Measurements from ENCODE around the gene MUCL3.

Gene MUCL3

DNA sequence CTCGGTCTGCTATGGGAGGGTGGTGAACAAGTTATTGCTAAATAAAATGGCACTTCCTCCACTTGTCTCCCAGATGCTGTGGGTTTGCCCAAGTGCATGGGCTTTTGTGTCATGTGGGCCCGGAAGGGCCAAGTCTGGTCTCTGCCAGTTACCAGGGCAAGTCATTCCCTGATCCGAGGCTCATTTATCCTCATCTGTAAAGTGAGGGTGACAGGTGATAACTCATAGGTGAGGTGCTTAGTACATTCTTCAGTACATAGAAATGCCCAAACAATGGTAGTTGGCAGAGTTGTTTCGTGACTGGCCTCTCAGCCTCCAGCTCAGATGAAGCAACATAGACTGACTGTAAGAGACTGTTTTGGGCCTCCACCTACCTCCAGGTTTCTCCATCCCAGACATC, 2.0 kb upstream of the MUCL3 start:
- no peaks in the 10 kb centered on the region for H4K20me1 ChIP-seq (ENCODE audit: insufficient read depth)
- H3K27ac ChIP-seq, result no peak overlapping the region
- H2AFZ ChIP-seq (ENCODE audit: low read depth), result no peak overlapping the region
- no peaks in the 10 kb centered on the region for H3K27me3 ChIP-seq (ENCODE audit: insufficient read depth, low read depth)
- TF ChIP-seq CTCF (conservative IDR thresholded peaks at IDR 0.05; ENCODE audit: low read depth, low read length), result no peak
- H3K4me3 ChIP-seq (IDR thresholded peaks at IDR 0.05; ENCODE audit: insufficient read depth, low read depth, low read length), result no peak overlapping the region
- no peaks in the 10 kb centered on the region for H3K79me2 ChIP-seq (ENCODE audit: insufficient read depth, low read depth)
- H3K9ac ChIP-seq, result no peak overlapping the region
- no peak overlapping the region for H3K4me2 ChIP-seq
- H3K4me1 ChIP-seq (ENCODE audit: low read depth, poor library complexity, severe bottlenecking), result no peaks in the 10 kb centered on the region
- H3K36me3 ChIP-seq (ENCODE audit: insufficient read depth), result no peaks in the 10 kb centered on the region

DNA sequence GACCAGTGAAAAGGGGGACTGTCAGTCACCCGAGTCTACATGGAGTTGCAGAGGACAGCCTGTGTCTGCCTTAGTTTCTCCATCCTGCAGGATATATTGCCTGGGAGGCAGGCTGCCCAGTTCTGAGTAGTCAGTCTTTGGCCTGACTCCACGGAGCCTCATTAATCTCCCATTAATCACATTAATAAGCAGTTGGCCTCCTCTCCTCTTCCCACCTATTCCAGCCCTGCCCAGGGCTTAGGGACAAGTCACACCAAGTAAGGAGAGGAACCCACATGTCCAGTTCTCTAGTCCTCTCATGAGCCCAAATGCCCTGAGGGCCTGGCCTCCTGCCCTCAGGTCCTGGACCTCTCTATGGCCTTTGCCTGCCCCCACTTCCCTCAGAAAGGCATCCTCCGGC, 1.3 kb upstream of the MUCL3 start:
- Histone ChIP-seq H3K27me3 (ENCODE audit: insufficient read depth, low read depth) (no peaks in the 10 kb centered on the region), H3K4me2 (no peak overlapping the region)

DNA sequence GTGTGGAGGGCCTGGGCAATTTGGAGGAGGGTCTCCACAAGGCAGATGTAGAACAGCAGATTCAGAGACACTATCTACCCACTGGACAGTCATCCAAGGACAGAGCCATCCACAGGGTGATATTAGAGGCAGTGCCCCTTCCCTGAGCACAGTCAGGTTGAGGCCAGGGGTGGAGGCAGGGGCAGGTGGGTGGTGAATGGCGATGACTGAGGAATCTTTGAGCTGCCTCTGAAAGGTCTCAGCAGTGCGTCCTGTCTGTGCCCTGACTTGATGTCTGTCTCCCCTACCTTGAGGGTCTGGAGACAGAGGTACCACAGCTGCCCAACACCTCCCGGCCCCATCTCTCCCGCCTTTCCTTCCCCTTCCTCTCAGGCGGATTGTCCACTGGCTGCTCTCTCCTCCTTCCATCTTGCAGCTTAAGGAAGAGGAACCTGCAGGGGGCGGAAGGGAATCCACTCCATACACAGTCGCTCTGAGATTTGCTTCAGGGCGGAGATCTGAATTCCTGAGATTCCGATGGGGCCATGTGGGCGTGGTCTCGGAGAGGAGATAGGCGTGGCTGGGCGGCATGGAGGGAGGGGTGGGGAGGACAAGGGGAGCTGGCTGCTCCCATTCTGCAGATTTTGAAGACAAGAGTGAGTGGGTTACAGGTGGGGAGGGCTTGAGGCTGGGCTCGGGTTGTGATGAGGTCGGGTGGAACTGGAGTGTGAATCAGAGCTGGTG, 1.7 kb downstream of the MUCL3 start:
- H3K79me2 ChIP-seq (ENCODE audit: insufficient read depth, low read depth), result no peaks in the 10 kb centered on the region
- TF ChIP-seq CTCF (conservative IDR thresholded peaks at IDR 0.05; ENCODE audit: low read depth, low read length), result no peak
- no peak overlapping the region for H3K9ac ChIP-seq
- no peak overlapping the region for H3K4me3 ChIP-seq (IDR thresholded peaks at IDR 0.05; ENCODE audit: insufficient read depth, low read depth, low read length)
- H3K36me3 ChIP-seq (ENCODE audit: insufficient read depth), result no peaks in the 10 kb centered on the region
- H2AFZ ChIP-seq (ENCODE audit: low read depth), result no peak overlapping the region
- no peaks in the 10 kb centered on the region for H4K20me1 ChIP-seq (ENCODE audit: insufficient read depth)
- H3K4me2 ChIP-seq, result no peak overlapping the region
- H3K4me1 ChIP-seq (ENCODE audit: low read depth, poor library complexity, severe bottlenecking), result peaks cover 6% of the 10 kb centered on the region
- H3K27ac ChIP-seq, result no peak overlapping the region
- no peaks in the 10 kb centered on the region for H3K27me3 ChIP-seq (ENCODE audit: insufficient read depth, low read depth)

More for the DNA sequence above, 1.3 kb upstream of the MUCL3 start:
- H4K20me1 ChIP-seq (ENCODE audit: insufficient read depth), result no peaks in the 10 kb centered on the region
- H3K4me3 ChIP-seq (IDR thresholded peaks at IDR 0.05; ENCODE audit: insufficient read depth, low read depth, low read length), result no peak overlapping the region
- H3K4me1 ChIP-seq (ENCODE audit: low read depth, poor library complexity, severe bottlenecking), result no peaks in the 10 kb centered on the region
- H3K79me2 ChIP-seq (ENCODE audit: insufficient read depth, low read depth), result no peaks in the 10 kb centered on the region
- H3K27ac ChIP-seq, result no peak overlapping the region
- H3K36me3 ChIP-seq (ENCODE audit: insufficient read depth), result no peaks in the 10 kb centered on the region
- TF ChIP-seq CTCF (conservative IDR thresholded peaks at IDR 0.05; ENCODE audit: low read depth, low read length), result no peak
- H2AFZ ChIP-seq (ENCODE audit: low read depth), result no peak overlapping the region
- H3K9ac ChIP-seq, result no peak overlapping the region

DNA sequence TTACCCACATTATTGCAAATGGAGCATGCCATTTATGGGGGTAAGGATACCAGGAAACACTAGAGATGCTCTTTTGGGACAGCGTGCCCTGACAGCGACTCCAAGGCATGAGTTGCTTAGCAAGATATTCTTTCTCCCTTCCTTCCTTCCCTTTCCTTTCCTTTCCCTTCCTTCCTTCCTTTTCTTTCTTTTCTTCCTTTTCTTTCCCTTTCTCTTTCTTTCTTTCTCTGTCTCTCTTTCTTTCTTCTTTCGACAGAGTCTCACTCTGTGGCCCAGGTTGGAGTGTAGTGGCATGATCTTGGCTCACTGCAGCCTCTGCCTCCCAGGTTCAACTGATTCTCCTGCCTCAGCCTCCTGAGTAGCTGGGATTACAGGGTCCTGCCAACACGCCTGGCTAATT, 3.3 kb downstream of the MUCL3 start:
- Histone ChIP-seq H3K4me1 (ENCODE audit: low read depth, poor library complexity, severe bottlenecking) (peaks cover 6% of the 10 kb centered on the region), H3K36me3 (ENCODE audit: insufficient read depth) (no peaks in the 10 kb centered on the region), H3K4me2 (no peak overlapping the region), H3K27ac (no peak overlapping the region), H2AFZ (ENCODE audit: low read depth) (no peak overlapping the region), H4K20me1 (ENCODE audit: insufficient read depth) (no peaks in the 10 kb centered on the region), H3K4me3 (IDR thresholded peaks at IDR 0.05; ENCODE audit: insufficient read depth, low read depth, low read length) (no peak overlapping the region), H3K9ac (no peak overlapping the region), H3K27me3 (ENCODE audit: insufficient read depth, low read depth) (no peaks in the 10 kb centered on the region), H3K79me2 (ENCODE audit: insufficient read depth, low read depth) (no peaks in the 10 kb centered on the region)
- no peak for TF ChIP-seq CTCF (conservative IDR thresholded peaks at IDR 0.05; ENCODE audit: low read depth, low read length)
